Ramos (cell line): Measurements from ENCODE around the gene NCAM2.
"Not testable (repeated sequence)": the region's sequence is repeated elsewhere in the genome, so short reads cannot be mapped to it uniquely, and the experiment has no call there.

Source experiments
- in situ Hi-C: fragments of 300-500 bp; cut with MboI; formaldehyde crosslinking; loops from one replicate; pipeline ENCODE4 v1.14.3; 2022; ENCODE audit warnings: low sequenced_read_pairs; ENCODE audit not compliant: unreplicated experiment

NCAM2 gene

DNA sequence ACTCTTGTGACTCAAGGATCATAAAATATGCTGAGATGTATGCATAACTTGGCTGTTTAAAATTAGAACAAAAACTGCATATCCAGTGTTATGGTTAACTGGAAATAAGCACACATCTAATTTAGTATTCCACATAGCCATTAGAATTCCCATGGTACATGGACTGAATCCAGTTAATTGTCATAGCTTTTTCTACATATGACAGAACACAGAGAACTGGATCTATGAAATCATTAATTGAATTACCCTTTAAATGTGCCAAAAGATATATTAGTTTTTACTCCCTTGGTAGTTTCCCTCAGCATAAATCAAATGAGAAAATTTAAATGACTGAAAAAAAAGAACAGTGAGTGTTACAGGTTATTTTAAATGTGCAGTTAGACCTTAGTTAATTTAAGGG is 395.9 kb downstream of the NCAM2 start:
- in situ Hi-C loops = no loop called here

DNA sequence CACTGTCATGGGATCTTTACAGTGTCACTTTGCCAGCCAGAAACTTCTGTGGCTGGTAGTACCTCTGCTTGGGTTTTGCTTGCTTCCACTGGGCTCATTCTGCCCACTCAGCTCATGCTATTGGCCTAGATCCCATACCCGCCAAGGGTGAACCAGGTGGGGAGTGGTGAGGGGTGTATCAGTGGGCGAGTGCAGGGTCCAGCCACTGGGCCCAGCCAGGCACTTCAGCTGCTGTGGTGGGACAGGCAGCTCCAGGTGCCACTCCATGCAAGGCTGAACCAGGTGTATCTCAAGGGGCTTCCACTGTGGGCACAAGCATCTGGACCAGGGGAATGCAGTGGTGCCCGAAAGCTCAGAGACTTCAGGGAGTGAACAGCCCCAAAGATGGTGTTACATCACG is 398.2 kb downstream of the NCAM2 start:
- in situ Hi-C loops = no loop called here

DNA sequence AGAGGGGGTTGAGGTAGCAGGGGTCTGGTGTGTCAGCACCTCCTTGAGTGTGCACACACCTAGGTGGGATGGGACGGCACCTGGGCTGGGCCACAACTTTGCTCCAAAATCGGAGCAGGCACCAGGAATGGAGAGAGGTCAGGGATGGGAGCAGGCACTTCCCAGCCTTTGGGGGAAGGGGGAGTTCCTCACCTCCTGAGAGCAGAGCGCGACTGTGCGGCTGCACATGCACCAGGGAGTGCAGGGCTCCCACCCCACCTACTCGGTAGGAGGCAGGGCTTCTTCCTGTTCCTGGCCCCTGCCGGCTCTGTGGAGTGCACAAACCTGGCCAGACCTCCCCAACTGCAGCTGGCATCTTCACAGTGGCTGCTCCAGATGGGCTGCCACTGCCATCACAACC is 399.3 kb downstream of the NCAM2 start:
- in situ Hi-C loops = no loop called here

DNA sequence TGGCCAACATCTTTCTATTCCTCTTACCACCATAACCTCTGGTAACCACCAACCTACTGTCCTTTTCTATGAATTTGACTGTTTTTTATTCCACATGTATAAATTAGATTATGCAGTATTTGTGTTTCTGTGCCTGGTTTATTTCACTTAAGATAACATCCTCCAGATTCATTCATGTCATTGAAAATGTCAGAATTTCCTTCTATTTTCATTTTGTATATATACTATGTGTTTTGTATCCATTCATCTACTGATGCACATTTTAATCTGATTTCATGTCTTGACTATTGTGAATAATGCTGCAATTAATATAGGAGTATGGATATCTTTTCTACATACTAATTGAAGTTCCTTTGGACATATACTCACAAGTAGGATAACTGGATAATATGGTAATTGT is 403.2 kb downstream of the NCAM2 start:
- in situ Hi-C loops = no loop called here

DNA sequence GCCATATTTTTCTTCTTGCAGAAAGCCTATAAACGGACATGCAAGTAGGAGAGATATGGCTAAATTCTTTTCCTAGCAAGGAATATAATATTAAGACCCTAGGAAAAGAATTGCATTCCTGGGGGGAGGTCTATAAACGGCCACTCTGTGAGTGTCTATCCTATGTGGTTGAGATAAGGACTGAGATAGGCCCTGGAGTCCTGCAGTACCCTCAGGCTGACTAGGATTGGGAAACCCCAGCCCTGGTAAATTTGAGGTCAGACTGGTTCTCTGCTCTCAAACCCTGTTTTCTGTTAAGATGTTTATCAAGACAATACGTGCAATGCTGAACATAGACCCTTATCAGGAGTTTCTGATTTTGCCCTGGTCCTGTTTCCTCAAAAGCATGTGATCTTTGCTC is 404.0 kb downstream of the NCAM2 start:
- in situ Hi-C loops = not testable (repeated sequence)

DNA sequence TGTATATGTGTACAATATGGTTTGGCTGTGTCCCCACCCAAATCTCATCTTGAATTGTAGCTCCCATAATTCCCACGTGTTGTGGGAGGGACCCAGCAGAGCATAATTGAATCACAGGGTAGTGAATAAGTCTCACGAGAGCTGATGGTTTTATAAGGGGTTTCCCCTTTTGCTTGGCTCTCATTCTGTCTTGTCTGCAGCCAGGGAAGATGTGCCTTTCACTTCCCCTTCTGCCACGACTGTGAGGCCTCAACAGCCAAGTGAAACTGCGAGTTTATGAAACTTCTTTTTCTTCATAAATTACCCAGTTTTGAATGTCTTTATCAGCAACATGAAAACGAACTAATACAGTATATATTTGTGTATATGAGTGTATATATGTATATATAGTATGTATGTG is 406.1 kb downstream of the NCAM2 start:
- in situ Hi-C loops = not testable (repeated sequence)

DNA sequence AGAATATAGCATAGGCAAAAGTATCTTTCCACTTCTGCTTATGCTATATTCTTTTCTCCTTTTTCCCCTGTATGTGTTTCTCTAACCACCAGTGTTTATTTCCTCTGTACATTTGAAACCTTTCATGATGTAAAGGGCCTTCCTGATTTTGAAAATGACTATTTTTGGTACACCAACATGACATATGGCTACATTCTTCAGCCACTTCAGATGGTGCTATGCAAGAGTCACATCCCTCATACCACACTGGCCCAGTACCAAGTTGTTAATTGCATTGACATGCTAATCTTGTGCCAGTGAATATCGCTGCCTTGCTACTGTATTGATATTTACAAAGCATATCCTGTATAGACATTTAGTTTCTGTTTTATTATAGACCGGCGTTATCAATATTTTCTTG is 408.7 kb downstream of the NCAM2 start:
- in situ Hi-C loops = no loop called here

DNA sequence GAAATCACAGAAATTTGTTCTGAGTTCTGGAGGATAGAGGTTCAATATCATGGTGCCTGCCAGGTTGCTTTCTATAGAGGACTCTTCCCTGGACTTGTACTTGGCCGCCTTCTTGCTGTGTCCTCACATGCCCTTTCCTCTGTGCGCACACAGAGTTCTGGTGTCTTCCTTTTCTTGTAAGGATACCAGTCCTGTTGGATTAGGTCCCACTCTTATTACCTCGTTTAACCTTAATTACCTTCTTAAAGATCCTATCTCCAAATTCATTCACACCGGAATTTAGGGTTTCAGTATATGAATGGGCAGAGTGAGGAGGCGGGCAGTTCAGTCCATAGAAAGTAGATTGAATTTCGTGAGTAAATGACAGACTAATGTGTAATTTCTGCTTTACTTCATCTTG is 413.9 kb downstream of the NCAM2 start:
- in situ Hi-C loops = no loop called here

DNA sequence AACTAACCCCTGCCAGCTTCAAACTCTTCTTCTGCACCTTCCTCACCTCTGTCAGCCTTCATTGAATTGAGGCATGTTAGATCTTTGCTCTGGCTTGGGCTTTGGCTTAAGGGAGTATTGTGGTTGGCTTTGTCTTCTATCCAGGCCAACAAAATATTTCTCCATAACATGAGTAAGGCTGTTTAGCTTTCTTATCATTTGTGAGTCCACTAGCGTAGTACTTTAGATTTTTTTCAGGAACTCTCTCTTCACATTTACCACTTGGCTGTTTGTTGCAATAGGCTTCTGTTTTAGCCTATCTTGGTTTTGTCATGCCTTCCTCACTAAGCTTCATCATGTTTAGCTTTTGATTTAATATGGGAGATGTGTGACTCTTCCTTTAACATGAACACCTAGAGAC is 417.5 kb downstream of the NCAM2 start:
- in situ Hi-C loops = no loop called here

DNA sequence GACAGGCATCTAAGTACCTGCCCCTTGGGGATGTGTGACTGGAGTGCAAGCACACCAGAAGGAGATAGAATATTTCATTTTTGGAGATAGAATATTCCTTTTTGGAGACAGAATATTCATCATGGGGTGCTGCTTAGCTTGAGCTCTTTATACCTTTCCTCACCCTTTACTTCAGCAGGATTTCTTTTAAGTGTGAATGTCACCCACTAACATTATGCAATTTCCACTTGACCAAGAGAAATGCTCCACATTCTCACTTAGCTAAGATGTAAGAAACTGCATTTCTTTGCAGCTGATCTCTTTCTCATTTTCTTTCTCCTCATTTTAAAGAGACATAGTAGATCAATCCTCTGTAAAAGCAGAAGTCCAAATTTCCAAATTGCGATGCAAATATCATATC is 436.7 kb downstream of the NCAM2 start:
- in situ Hi-C loops = no loop called here

DNA sequence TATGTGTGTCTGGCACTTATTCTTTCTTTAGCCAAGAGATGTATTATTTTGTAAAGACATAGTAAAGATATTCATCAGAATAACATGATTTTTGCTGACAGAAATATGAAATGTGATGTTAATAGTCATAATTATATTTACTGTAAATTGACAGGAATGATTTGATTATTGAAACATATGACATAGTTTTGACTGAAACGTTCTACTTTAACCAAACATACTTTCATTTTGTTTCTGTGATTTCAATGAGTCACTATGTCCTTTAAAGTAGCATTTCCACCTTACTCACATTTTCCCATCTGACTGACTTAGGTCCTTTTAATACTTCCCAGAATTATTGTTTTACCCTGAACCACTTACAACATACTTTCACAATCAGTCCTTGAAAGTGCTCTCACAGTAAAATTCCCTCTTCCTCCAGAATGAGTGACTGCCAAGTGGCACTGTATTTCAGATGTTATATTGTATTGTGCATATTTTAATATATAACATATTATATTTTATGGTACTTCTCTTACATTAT is 437.9 kb downstream of the NCAM2 start:
- in situ Hi-C loops = no loop called here

DNA sequence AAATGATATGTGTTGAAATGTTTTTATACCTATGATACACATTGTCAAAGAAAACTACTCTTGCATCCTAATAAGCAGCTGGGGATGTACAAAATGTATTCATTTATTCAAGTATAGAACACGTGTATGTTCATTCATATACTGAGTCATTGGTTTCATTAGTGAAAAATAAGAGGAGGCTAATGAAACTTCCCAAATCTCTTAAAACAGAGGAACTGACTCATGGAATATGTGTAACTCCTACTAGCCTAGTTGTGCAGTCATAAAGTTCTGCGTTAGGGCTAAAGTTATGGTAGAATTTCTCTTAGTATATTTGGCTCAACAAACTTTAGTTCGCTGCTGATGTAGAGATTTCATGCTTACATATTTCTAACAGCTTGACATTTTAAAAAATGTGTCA is 441.6 kb downstream of the NCAM2 start:
- in situ Hi-C loops = no loop called here

DNA sequence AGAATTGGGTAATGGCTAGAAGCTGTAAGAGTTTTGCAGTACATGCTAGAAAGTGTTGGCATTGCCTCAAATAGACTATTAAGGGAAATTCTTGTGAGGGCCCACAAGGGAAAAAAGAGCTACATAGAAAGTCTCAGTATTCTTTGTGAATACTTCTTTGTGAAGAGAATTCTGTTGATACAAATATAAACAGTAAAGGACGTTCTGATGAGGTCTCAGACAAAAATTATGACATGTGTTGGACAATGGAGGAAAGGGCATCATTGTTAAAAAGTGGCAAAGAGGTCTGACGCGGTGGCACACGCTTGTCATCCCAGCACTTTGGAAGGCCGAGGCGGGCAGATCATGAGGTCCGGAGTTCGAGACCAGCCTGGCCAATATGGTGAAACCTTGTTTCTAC is 458.9 kb downstream of the NCAM2 start:
- in situ Hi-C loops = no loop called here

DNA sequence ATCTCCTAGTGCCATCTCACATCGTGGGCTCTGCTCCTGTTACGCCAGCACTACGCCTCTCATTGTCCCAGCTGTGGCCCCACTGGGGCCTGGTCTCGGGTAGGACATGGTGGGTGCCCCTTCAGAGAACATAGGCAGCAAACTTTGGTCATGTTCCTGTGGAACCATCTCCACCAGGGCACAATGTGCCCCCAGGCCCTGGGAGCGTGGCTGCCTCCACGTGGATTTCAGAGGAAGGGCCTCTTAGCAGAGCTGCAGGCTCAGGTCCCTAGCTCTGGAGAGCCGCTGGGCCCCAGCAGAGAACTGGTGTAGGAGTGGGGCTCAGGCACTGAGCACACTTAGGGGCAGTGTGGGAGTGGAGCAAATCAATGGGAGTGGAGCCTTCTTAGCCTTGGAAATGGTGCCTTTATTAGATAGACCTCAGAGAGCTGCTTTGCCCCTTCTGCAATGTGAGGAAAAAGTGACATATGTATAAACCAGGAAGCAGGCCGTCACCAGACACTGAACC is 460.0 kb downstream of the NCAM2 start:
- in situ Hi-C loops = no loop called here

DNA sequence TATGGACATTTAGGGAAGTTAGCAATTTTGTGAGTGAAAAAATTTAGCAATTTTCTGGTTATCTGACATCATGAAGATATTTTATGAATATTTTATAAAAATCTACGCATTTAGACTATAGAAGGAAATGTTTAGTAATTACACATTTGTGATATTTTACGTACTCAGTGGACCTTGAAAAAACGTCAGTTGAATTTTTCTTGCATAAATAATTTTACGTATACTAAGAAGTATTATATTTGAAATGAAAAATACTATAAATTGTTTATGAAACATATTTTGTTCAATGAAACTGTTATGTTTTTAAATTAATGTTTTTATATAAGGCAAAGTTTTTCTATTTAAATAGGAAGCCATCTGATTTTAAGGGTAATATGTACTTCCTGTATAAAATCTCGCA is 462.8 kb downstream of the NCAM2 start:
- in situ Hi-C loops = no loop called here

DNA sequence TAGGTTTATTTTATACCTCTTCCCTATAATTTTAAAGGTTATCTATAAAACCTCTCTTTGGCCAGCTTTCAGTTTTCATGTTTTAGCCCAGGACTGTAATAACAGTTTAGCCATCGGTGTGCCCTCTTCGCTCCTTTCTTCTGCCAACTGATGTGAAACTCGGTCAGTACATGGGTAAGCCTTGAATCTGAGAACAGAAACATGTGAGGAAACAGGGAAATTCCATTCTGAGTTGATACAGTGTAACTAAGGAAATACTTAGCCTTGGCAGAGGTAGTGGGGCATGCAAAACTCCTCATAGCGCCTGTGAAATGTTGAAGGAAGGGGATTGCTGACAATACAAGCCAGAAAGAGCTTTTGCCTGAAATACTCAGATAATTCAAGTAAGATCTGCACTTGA is 465.2 kb downstream of the NCAM2 start:
- in situ Hi-C loops = no loop called here

DNA sequence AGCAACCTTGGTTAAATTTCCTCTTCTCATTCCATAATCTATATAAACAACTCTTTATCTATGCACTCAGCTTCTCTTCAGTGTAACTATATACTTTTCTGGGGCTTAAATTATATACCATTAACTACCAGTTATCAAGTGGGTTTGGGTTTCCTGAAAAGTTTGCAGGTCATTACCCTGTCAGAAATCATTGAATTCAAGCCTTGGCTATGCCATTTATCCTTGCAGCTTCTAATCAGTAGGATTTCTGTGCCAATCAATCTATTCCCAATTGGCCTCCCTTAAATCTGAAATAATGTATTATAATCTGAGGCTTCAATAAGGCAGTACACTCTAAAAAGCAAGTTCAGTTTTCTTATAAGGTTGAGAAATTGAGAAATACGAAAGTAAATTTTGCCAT is 466.5 kb downstream of the NCAM2 start:
- in situ Hi-C loops = no loop called here

DNA sequence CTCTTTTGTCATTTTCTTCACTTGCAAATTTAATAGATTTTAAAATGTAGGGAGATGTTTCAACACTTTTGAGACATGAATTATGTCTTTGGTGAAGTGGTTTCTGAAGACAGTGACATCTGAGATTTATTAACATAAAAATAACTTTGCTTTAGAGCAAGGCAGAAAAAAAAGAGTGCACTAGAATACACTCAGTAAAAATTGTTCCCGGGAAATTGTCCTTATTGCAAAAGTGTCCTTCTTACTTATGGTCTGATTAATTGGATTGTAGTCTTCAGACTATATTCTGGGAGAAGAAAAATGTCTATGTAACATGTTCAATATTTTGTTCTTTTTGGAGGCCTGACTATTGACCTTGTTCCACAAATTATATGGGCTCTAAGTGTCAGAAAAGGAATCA is 468.5 kb downstream of the NCAM2 start:
- in situ Hi-C loops = no loop called here

DNA sequence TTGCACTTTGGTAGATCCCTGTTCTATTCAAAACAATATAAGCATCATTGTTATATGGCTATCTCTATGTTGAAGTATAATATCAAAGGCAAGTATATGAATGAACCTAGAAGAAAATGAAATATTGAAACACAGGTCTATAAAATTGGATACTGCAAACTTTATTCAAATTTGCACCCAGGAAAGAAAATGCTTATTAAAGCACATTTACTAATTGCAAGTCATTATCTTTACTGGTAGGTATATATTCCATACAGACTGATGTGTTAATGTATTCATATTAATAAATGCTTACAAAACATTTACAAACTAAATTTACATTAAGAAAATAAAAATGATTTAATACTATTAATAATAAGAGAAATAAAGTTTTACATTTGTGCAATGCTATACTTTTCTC is 469.8 kb downstream of the NCAM2 start:
- in situ Hi-C loops = no loop called here

DNA sequence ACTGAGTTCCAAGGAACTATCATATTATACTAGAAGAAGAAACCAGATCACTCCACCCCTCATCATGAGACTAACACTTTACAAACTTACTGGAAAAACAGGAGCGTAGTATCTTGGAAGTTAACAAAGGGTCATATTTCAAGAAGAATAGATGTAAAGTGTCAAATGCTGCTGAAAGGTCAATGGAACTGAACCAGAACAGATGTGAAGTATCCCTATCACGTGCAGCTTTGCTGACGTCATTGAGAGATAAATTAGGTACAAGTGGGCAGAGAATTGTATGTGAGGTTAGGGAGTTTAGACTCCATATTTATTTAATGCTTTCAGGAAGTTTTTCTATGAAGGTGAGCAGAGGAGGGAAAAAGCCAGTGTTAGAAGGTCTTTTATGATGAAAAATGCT is 483.0 kb downstream of the NCAM2 start:
- in situ Hi-C loops = no loop called here

DNA sequence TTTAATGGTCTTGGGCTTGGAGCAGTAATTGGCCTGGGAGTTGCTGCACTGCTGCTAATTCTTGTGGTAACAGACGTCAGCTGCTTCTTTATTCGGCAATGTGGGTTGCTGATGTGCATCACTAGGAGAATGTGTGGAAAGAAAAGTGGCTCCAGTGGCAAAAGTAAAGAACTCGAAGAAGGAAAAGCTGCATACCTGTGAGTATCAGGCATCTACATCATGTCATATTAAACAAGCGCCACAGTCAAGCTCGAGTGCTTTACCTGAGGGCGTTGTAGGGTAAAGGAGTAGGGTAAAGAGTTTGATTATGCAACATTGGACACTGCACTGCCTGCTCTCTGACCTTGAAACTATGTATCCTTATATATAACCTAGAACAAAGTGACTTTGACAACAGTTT is 510.6 kb downstream of the NCAM2 start:
- in situ Hi-C loops = no loop called here

DNA sequence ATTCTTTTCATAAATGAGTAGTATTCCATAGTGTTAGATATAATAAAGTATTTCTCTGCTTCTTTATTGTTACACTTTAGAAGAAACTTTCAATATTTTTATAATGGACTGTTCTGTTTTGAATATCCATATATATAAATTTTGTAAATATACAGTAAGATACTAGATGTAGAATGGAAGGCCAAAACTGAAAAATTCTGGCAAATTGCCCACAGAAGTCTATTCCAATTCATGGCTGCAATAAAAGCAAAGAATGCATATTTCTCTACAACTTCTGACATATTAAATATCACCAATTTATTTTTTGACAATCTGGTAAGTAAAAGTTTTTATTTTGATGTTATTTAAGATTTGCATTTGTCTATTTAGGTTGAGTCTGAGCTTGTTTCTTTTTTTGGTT is 532.5 kb downstream of the NCAM2 start:
- in situ Hi-C loops = no loop called here

DNA sequence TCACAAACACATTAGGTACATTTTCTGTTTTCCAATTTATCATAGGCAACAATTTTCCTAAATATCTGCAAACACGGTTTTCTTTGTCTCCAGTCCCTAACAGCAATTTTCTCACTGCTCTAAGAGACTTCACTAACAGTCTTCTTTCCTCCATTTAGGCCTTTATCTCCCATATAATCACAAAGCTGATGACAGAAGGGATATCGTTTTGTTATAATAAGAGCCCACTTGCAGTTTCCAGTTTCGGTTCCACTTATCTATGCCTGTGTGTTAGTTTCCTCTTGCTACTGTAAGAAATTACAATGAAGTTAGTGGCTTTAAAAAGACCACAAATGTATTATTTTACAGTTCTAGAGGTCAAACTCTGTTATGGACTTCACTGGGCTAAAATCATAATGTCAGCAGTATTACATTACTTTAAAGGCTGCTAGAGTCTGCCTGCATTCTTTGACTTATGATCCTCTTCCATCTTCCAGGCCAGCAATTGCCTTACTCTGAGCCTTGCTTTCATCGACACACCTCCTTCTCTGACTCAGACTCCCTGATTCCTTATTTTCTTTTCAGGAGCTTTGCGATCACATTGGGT is 549.3 kb downstream of the NCAM2 start:
- in situ Hi-C loops = no loop called here
